GM19452 (cell line): Measurements from ENCODE around the gene LCK.
"Not testable (repeated sequence)": the region's sequence is repeated elsewhere in the genome, so short reads cannot be mapped to it uniquely, and the experiment has no call there.

Experiments
- ATAC-seq: cut with Tn5 transposase; IDR thresholded peaks from one replicate; pipeline ENCODE4 v1.9.1; 2021; ENCODE audit not compliant: unreplicated experiment

Gene LCK

DNA sequence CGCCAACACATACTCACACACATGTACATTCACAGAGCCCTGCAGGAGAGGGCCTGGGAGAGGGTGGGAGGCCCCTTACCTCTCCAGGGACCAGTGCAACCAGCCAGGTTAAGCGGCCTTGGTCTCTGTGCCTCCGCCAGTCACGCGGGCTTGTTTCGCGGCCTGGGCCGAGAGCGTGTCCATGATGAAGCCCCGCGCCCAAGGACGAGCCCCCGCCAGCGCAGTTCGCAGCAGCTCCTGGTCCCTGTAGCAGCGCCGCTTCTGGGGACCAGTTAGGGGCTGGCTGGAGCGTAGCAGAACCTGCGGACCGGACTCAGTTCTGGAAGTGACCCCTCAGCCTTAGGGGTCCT is 11.3 kb upstream of the LCK start:
- ATAC-seq = no peak

DNA sequence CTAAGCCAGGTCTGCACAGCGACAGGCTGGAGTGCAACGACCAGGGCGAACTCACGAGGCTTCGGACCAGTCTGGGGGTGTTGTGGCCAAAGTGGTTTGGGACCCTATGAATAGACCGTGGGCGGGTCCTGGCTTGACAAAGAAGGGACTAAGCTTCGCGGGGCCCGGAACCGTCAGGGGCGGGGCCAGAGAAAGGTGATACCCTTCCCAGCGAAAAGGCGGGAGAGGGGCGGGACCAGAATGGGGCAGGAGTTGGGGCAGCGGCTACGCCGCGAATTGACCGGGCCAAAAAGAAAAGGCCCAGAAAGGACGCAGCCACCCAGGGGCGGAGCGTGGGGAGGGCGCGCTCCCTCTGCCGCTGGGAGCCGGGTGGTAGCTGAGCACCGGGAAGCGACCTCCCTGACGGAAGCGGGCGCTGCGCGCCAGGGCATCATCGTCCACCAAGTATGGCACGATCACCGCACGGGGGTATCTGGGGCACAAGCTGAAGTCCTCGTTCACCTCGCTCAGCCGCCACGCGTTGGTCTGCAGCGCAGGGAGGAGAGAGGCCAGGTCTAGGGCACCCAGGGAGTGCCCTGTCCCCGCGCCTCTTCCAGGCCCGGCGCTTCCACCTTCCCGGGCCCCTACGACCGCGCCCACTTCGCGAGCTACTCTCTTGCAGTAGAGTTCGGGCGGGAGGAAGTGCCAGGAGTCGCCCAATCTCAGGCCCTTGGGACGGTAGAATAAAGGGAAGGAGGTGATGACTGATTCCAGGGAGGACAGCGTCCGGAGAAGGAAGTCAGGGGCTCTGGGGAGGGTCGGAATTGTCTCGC is 10.7 kb upstream of the LCK start:
- ATAC-seq = peak; percentile 49

GRCh38 chr1:32241001-32241763 is 9.9 kb upstream of the LCK start:
- peak; percentile 45 for ATAC-seq

DNA sequence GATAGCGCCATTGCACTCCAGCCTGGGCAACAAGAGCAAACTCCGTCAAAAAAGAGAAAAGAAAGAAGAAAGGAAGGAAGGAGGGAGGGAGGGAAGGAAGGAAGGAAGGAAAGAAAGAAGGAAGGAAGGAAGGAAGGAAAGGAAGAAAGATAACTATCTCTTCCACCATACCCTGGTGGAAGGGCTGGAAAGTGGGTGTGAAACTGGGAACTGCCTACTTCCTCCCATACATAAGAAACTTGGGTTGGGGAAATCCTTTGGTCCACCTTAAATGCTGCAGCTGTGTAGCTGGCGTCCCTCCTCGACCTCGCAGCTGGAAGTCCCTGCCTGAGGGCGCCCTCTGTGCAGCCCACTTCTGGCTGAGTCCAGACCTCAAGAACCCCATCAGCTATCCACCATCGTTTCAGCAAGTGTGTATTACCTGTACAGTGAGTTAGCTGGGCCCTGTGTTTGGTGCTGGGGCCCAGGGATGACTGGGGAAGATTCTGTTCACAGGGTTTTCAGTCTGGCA is 8.7 kb upstream of the LCK start:
- ATAC-seq = no peak

- no peak for ATAC-seq
These were observed 4.2 kb upstream of the LCK start, which contains the start of gene FAM167B for GRCh38 chr1:32246888-32247273. Gene FAM167B, plus strand, starts transcription at chr1:32247222. Its CDS starts 200 bp downstream, at chr1:32247422.

- no peak for ATAC-seq
These were observed 3.6 kb upstream of the LCK start for GRCh38 chr1:32247452-32247851.

DNA sequence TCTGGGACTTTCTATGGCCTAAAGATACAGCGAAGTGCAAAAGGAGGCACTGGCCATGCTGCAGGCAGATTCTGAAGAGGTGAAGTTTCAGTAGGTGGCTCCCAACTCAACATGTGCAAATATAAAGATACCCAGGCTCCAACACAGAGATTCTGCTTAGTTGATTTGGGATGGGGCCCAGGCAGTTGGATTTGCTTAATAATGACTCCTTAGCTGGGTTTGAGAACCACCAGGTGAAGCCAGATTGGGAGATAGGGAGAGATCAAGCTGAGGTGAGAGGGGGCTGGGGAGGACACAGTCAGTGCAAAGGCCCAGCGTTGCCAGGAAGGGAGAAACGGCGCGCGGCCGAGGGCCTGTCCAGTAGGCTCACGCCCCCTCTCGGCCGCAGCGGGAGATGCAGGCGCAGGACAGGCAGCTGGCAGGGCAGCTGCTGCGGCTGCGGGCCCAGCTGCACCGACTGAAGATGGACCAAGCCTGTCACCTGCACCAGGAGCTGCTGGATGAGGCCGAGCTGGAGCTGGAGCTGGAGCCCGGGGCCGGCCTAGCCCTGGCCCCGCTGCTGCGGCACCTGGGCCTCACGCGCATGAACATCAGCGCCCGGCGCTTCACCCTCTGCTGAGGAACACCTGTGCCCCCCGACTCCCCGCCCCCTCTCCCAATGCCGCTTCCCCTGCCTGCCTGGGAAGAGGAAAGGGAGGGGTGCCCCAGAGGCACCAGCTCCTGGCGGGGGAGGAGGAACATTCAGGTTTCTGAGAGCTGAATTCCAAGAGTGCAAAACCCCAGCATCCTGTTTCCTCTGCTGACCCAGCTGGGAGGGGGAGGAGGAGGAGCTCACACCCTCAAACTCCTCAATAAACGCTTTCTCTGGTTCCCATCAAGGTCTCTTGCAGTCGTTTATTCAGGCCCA is 2.8 kb upstream of the LCK start:
- no peak for ATAC-seq

- ATAC-seq = peak; percentile 47
These were observed 1.1 kb upstream of the LCK start for GRCh38 chr1:32249831-32250525.

- ATAC-seq = no peak
These were observed 4.3 kb downstream of the LCK start for GRCh38 chr1:32255072-32256071.

DNA sequence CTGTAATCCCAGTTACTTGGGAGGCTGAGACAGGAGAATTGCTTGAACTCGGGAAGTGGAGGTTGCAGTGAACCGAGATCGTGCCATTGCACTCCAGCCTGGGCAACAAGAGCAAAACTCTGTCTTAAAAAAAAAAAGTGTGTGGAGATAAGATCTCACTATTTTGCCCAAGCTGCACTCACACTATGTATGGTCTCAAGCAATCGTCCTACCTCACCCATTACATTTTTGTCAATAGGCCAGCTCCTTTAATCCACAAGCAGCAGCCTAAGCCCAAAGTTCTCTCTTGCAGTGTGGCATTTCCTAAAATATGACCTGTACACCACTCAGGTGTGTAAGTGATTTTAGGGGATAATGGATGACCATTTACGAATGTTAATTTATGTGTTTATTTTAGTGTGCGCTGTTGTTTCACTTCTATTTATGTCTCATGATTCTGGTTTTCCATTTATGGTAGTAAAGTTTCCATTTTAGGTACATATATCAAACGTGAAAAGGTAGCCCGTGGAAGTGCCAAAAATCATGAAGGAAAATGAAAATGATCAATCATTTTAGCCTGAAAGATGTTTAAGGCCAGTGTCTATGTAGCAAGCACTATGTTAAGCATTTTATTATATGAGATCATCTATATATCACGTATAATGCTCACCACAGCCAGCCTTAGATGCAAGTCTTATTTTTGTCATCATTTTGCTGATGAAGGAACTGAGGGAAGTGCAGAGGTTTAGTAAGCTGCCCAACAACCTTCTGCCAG is 5.6 kb downstream of the LCK start:
- no peak for ATAC-seq

DNA sequence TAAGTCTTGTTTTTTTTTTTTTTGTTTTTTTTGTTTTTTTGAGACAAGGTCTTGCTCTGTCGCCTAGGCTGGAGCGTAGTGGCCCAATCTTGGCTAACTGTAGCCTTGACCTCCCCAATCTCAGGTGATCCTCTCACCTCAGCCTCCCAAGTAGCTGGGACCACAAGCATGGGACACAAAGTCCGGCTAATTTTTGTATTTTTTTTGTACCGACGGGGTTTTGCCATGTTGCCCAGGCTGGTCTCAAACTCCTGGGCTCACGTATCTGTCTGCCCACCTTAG is 6.1 kb downstream of the LCK start:
- no peak for ATAC-seq

DNA sequence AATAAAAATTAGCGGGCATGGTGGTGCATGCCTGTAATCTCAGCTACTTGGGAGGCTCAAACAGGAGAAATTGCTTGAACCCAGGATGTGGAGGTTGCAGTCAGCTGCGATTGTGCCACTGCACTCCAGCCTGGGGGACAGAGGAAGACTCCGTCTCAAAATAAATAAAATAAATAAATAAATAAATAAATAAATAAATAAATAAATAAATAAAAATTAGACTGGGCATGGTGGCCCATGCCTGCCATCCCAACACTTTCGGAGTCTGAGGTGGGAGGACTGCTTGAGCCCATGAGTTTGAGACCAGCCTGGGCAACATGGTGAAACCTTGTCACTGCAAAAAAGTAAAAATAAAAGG is 12.2 kb downstream of the LCK start:
- not testable (repeated sequence) for ATAC-seq

DNA sequence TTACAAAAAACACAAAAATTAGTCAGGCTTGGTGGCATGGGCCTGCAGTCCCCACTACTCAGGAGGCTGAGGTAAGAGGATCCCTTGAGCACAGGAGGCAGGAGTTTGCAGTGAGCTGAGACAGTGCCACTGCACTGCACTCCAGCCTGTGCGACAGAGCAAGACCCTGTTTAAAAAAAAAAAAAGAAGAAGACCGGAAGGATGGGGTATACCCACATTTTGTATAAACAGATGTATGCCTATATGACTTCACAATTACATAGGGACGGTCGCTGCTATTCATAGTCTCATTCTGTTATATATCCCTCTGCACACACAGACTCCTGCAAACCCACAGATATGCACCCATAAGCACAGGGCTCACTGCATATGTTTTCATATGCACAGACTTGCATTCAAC is 12.7 kb downstream of the LCK start:
- no peak for ATAC-seq

GRCh38 chr1:32265846-32266245 is 14.8 kb downstream of the LCK start:
- no peak for ATAC-seq

- no peak for ATAC-seq
These were observed 16.0 kb downstream of the LCK start for GRCh38 chr1:32266921-32267591.

- ATAC-seq = no peak
These were observed 18.7 kb downstream of the LCK start for GRCh38 chr1:32269744-32270143.

- ATAC-seq = no peak
These were observed 21.7 kb downstream of the LCK start for GRCh38 chr1:32272557-32273390.
